Measurements from ENCODE around the gene PDLIM4.

The PDLIM4 gene

DNA sequence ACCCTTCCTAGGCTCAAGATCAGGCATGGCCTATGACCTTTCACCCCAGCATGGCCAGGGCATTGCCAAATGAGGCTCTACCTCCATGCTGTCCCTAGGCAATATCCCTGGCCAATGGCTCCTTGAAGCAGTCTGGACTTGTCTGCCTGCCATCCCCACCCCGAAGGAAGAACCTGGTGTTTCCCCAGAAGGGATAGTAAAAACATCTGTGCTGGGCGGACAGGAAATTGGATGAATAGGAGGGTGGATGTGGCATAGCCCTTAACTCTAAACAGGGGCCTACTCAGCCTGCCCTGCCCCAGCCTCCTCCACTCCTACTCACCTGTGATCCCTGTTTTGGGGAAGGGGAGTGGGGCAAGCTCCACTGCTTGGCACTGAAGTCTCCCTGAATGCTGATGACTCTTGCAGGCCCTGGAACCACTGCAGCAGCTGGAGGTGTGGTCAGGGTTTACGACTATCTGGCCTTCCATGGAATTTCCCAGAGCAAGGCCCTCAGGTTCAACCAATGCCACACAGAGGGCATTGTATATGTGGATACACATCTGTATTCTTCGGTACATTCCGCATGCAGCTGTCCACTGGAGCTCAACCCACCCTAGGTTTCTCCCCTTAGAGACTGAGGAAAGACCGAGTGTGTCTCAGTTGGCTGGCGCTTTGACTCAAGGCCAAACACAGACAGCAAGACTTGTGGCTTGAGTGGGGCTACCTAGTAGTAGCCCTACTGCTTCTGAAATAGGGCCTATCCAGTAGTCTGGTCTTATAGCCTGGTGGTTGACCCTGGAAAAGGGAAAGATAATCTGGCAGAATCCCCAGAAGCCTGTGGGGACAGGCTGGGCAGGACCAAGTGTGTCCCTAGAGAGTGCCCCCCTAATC, 23.4 kb upstream of the PDLIM4 start:
- Mint-ChIP-seq H3K9me3 (no peaks in the 10 kb centered on the region), H3K4me1 (ENCODE audit: low read depth) (peaks cover 23% of the 10 kb centered on the region), H3K36me3 (ENCODE audit: low read depth) (no peaks in the 10 kb centered on the region), H3K27me3 (ENCODE audit: low read depth) (peaks cover 21% of the 10 kb centered on the region), H3K4me3 (no peak overlapping the region), H3K27ac (no peak overlapping the region)

- H3K4me3 Mint-ChIP-seq: no peak overlapping the region
- no peaks in the 10 kb centered on the region for H3K36me3 Mint-ChIP-seq (ENCODE audit: low read depth)
- H3K27me3 Mint-ChIP-seq (ENCODE audit: low read depth): peaks cover 18% of the 10 kb centered on the region
- peaks cover 18% of the 10 kb centered on the region for H3K4me1 Mint-ChIP-seq (ENCODE audit: low read depth)
- no peak overlapping the region for H3K27ac Mint-ChIP-seq
- H3K9me3 Mint-ChIP-seq: no peaks in the 10 kb centered on the region
These were observed 22.8 kb upstream of the PDLIM4 start for GRCh38 chr5:132234684-132235062.

GRCh38 chr5:132235340-132235739, 22.2 kb upstream of the PDLIM4 start:
- Mint-ChIP-seq H3K4me1 (ENCODE audit: low read depth) (peaks cover 13% of the 10 kb centered on the region), H3K27me3 (ENCODE audit: low read depth) (peaks cover 15% of the 10 kb centered on the region), H3K4me3 (no peak overlapping the region), H3K36me3 (ENCODE audit: low read depth) (no peaks in the 10 kb centered on the region), H3K9me3 (no peaks in the 10 kb centered on the region), H3K27ac (no peak overlapping the region)

- peaks cover 3% of the 10 kb centered on the region for H3K4me1 Mint-ChIP-seq (ENCODE audit: low read depth)
- H3K27me3 Mint-ChIP-seq (ENCODE audit: low read depth): peaks cover 11% of the 10 kb centered on the region
- H3K9me3 Mint-ChIP-seq: no peaks in the 10 kb centered on the region
- no peaks in the 10 kb centered on the region for H3K36me3 Mint-ChIP-seq (ENCODE audit: low read depth)
- H3K27ac Mint-ChIP-seq: no peak overlapping the region
- no peak overlapping the region for H3K4me3 Mint-ChIP-seq
These were observed 20.4 kb upstream of the PDLIM4 start for GRCh38 chr5:132237141-132237540.

DNA sequence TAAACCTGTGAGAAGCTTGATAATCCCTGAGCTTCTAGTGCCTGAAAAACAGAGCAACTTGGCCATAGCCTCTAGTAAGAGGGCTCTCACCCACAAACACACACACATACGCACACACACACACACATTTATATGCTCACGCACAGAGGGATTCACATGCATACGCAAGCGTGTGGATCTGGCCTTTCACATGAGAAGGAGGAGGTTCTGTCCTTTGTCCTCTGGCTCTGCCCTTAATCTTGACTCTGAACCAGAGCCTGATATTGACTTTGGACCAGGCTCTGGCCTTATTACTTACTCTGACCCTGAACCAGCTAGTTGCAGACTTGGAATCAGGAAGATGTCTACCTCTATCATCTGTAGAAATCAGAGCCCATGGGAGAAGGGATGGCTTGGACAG, 19.8 kb upstream of the PDLIM4 start:
- Mint-ChIP-seq H3K27me3 (ENCODE audit: low read depth) (peaks cover 11% of the 10 kb centered on the region), H3K9me3 (no peaks in the 10 kb centered on the region), H3K36me3 (ENCODE audit: low read depth) (no peaks in the 10 kb centered on the region), H3K27ac (no peak overlapping the region), H3K4me1 (ENCODE audit: low read depth) (peaks cover 3% of the 10 kb centered on the region), H3K4me3 (no peak overlapping the region)

- Mint-ChIP-seq H3K27me3 (ENCODE audit: low read depth) (peaks cover 13% of the 10 kb centered on the region), H3K27ac (no peak overlapping the region), H3K9me3 (peaks cover 3% of the 10 kb centered on the region), H3K4me3 (no peak overlapping the region), H3K4me1 (ENCODE audit: low read depth) (peaks cover 3% of the 10 kb centered on the region), H3K36me3 (ENCODE audit: low read depth) (no peaks in the 10 kb centered on the region)
These were observed 19.2 kb upstream of the PDLIM4 start for GRCh38 chr5:132238169-132238744.

DNA sequence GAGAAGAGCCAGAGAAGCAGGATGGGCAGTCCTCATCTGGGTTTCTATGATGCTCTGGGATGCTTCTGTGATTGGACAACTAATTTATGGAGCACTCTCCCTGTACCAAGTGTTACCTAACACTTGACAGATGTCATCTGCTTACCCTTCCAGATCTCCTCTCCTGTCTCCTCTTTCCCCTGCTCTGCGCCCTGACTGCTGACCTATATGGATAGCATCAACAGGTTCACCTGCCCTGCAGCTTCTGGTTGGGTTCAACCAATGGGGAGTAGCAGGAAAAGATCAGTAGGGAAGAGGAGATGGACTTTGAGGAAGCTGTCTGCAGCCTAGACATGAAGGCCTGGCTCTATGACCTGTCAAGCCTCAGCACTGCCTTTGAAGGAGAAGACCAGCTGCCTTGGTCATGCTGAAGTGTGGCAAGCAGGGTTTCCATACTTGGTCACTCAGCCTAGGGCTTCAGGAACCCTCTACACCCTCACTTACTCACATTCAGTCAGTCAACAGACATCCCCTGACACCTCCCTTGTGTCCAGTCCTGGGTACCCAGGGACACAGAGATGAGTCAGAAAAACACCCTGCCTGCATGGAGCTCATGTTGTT, 18.5 kb upstream of the PDLIM4 start:
- H3K27ac Mint-ChIP-seq: no peak overlapping the region
- H3K4me3 Mint-ChIP-seq: no peak overlapping the region
- H3K4me1 Mint-ChIP-seq (ENCODE audit: low read depth): peaks cover 3% of the 10 kb centered on the region
- H3K36me3 Mint-ChIP-seq (ENCODE audit: low read depth): peaks cover 3% of the 10 kb centered on the region
- peaks cover 14% of the 10 kb centered on the region for H3K27me3 Mint-ChIP-seq (ENCODE audit: low read depth)
- H3K9me3 Mint-ChIP-seq: peaks cover 7% of the 10 kb centered on the region

- H3K4me3 Mint-ChIP-seq: no peak overlapping the region
- H3K4me1 Mint-ChIP-seq (ENCODE audit: low read depth): peaks cover 3% of the 10 kb centered on the region
- H3K27me3 Mint-ChIP-seq (ENCODE audit: low read depth): peaks cover 21% of the 10 kb centered on the region
- peaks cover 5% of the 10 kb centered on the region for H3K36me3 Mint-ChIP-seq (ENCODE audit: low read depth)
- peaks cover 14% of the 10 kb centered on the region for H3K9me3 Mint-ChIP-seq
- no peak overlapping the region for H3K27ac Mint-ChIP-seq
These were observed 17.7 kb upstream of the PDLIM4 start for GRCh38 chr5:132239776-132240175.

DNA sequence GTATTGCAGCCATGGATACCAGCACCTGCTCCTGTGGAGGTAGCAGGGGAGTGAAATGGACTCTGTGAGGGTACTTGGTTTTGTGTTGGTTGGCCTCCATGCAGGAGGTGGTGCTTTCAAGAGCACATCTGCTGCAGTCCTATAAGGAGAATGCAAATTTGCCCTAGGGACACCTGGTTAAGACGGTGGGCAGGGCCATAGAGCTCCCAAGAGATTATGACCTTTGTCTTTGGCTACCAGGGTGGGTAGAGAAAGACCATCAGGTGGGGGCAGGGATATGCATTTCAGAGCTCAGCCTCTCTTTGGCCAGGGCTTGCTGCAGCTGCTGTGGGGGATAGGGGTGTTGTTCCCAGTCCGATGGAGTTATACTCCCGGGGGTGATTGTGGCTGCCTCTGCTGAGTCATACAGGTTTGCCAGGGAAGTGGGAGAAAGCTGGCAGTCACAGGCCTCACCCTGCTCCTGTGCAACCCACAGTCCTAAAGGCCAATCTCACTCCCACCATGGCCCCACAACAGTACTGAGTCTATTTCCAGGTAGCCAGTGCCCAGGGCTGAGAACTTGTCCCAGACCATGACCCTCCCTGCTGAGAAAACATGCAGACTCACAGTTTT, 14.0 kb upstream of the PDLIM4 start:
- H3K4me1 Mint-ChIP-seq (ENCODE audit: low read depth): no peaks in the 10 kb centered on the region
- no peak overlapping the region for H3K27ac Mint-ChIP-seq

DNA sequence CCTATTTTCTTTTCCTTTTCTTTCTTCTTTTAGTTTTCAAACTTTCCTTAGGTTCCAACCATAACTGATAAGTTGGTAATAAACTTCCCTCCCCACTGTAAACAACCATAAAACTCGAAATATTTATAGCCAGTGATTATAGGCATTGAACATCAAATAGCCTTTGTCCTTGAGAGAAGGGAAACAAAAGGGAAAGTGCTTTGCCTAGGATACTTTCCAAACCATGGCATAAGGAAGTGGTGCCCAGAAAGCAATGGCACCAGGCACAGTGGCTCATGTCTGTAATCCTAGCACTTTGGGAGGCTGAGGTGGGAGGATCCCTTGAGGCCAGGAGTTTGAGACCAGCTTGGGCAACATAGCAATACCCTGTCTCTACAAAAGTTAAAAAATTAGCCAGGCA, 11.9 kb upstream of the PDLIM4 start:
- H3K4me3 Mint-ChIP-seq: no peak overlapping the region
- H3K4me1 Mint-ChIP-seq (ENCODE audit: low read depth): no peaks in the 10 kb centered on the region
- peaks cover 35% of the 10 kb centered on the region for H3K9me3 Mint-ChIP-seq
- peaks cover 7% of the 10 kb centered on the region for H3K36me3 Mint-ChIP-seq (ENCODE audit: low read depth)
- H3K27ac Mint-ChIP-seq: no peak overlapping the region
- peaks cover 46% of the 10 kb centered on the region for H3K27me3 Mint-ChIP-seq (ENCODE audit: low read depth)

More for the DNA sequence above, 14.0 kb upstream of the PDLIM4 start:
- H3K9me3 Mint-ChIP-seq: peaks cover 35% of the 10 kb centered on the region
- H3K4me3 Mint-ChIP-seq: no peak overlapping the region
- peaks cover 7% of the 10 kb centered on the region for H3K36me3 Mint-ChIP-seq (ENCODE audit: low read depth)
- peaks cover 44% of the 10 kb centered on the region for H3K27me3 Mint-ChIP-seq (ENCODE audit: low read depth)

DNA sequence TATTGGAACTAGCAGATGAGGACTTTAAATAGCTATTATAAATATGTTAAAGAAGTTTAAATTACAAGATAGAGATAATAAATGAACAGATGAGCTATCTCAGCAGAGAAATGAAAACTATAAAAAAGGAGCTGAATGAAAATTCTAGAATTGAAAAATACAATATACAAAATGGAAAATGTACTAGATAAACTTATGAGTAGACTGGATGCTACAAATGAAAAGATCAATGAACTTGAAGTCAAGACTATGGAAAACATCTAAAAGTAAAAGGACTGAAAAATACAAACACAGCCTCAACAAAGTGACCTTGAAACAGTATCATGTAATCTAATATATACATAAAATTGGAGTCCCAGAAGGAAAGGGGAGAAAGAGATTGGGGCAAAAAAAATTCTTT, 10.7 kb upstream of the PDLIM4 start:
- no peak overlapping the region for H3K4me3 Mint-ChIP-seq
- H3K9me3 Mint-ChIP-seq: peaks cover 35% of the 10 kb centered on the region
- peaks cover 7% of the 10 kb centered on the region for H3K36me3 Mint-ChIP-seq (ENCODE audit: low read depth)
- H3K27ac Mint-ChIP-seq: no peak overlapping the region
- H3K4me1 Mint-ChIP-seq (ENCODE audit: low read depth): no peaks in the 10 kb centered on the region
- H3K27me3 Mint-ChIP-seq (ENCODE audit: low read depth): peaks cover 47% of the 10 kb centered on the region

DNA sequence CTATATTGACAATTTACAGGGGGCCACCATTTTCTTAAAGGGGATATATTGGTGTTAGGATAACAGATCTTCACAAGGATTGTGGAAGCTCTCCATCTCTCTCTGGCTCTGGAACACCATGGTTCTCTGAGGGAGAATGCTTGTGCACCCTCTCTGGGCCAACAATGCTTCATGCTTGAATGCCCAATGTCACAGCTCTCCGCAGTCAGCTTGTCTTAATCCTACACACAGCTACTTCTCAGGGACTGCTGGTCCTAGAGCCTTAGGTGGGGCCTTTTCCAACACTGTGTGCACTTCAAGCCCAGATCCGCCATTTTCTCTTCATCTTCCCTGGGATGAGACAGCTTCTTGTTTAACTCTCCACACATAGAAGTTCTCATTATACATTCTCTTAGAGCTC, 6.9 kb upstream of the PDLIM4 start:
- peaks cover 31% of the 10 kb centered on the region for H3K27me3 Mint-ChIP-seq (ENCODE audit: low read depth)
- no peak overlapping the region for H3K27ac Mint-ChIP-seq
- H3K4me1 Mint-ChIP-seq (ENCODE audit: low read depth): no peaks in the 10 kb centered on the region
- H3K36me3 Mint-ChIP-seq (ENCODE audit: low read depth): peaks cover 2% of the 10 kb centered on the region
- peaks cover 14% of the 10 kb centered on the region for H3K9me3 Mint-ChIP-seq
- no peak overlapping the region for H3K4me3 Mint-ChIP-seq

DNA sequence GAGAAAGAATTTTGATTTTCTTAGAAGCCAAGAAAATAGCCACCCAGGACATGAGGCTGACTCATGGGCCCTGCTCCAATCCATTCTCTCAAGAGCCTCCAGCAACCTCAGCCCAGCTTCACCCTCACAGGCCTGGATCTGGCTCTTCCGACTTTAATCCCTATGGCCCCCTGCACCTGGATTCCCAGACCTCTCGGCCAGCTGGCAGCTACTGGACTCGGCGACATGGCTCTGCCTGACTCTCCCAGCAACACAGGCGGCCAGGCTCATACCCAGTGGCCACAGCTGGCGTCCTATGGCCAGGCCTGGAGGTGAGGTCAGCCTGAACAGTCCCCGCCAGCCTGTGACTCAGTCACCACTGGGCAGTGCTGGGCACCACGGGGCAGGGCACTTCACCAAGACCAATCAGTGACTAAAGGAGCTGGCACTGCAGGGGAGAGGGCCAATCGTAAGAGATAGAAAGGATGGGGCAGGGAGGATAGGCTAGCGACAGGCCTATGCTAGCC, 6.2 kb upstream of the PDLIM4 start:
- H3K4me3 Mint-ChIP-seq: no peak overlapping the region
- no peaks in the 10 kb centered on the region for H3K4me1 Mint-ChIP-seq (ENCODE audit: low read depth)
- peaks cover 9% of the 10 kb centered on the region for H3K9me3 Mint-ChIP-seq

GRCh38 chr5:132253008-132253441, 4.5 kb upstream of the PDLIM4 start:
- H3K9me3 Mint-ChIP-seq: no peaks in the 10 kb centered on the region
- H3K27ac Mint-ChIP-seq: no peak overlapping the region
- H3K27me3 Mint-ChIP-seq (ENCODE audit: low read depth): peaks cover 34% of the 10 kb centered on the region

More for the DNA sequence above, 6.2 kb upstream of the PDLIM4 start:
- Mint-ChIP-seq H3K27me3 (ENCODE audit: low read depth) (peaks cover 31% of the 10 kb centered on the region), H3K36me3 (ENCODE audit: low read depth) (peaks cover 2% of the 10 kb centered on the region), H3K27ac (no peak overlapping the region)

More at GRCh38 chr5:132253008-132253441, 4.5 kb upstream of the PDLIM4 start:
- Mint-ChIP-seq H3K4me3 (no peak overlapping the region), H3K36me3 (ENCODE audit: low read depth) (peaks cover 2% of the 10 kb centered on the region), H3K4me1 (ENCODE audit: low read depth) (no peaks in the 10 kb centered on the region)
